HG02885 (cell line): ENCODE data around the gene MRLN.
"Not testable (repeated sequence)": the region's sequence is repeated elsewhere in the genome, so short reads cannot be mapped to it uniquely, and the experiment has no call there.

Experiments
- ATAC-seq: cut with Tn5 transposase; IDR thresholded peaks from one replicate; pipeline ENCODE4 v1.9.1; 2021; ENCODE audit warnings: mild to moderate bottlenecking; ENCODE audit not compliant: unreplicated experiment, poor library complexity

The MRLN gene

GRCh38 chr10:59753267-59753666 lies at the start of gene MRLN:
TSS of gene MRLN (minus strand) at chr10:59753455.
- no peak for ATAC-seq

- ATAC-seq, result no peak
Measured at GRCh38 chr10:59801171-59801570, 47.9 kb upstream of the MRLN start.

- no peak for ATAC-seq
Measured at GRCh38 chr10:59799421-59799820, 46.2 kb upstream of the MRLN start.

GRCh38 chr10:59793919-59794318 lies 40.7 kb upstream of the MRLN start:
- no peak for ATAC-seq

- ATAC-seq, result no peak
Measured at GRCh38 chr10:59792812-59793211, 39.6 kb upstream of the MRLN start.

- ATAC-seq, result no peak
Measured at GRCh38 chr10:59791601-59792000, 38.3 kb upstream of the MRLN start.

- not testable (repeated sequence) for ATAC-seq
Measured at GRCh38 chr10:59790080-59790479, 36.8 kb upstream of the MRLN start.

- ATAC-seq, result not testable (repeated sequence)
Measured at GRCh38 chr10:59788914-59789313, 35.7 kb upstream of the MRLN start.

- ATAC-seq, result not testable (repeated sequence)
Measured at GRCh38 chr10:59787032-59787431, 33.8 kb upstream of the MRLN start.

- not testable (repeated sequence) for ATAC-seq
Measured at GRCh38 chr10:59785476-59785875, 32.2 kb upstream of the MRLN start.

GRCh38 chr10:59781511-59781910 lies 28.3 kb upstream of the MRLN start:
- ATAC-seq, result no peak

GRCh38 chr10:59779756-59780533 lies 26.7 kb upstream of the MRLN start:
- no peak for ATAC-seq

- no peak for ATAC-seq
Measured at GRCh38 chr10:59774451-59774850, 21.2 kb upstream of the MRLN start.

- no peak for ATAC-seq
Measured at GRCh38 chr10:59773088-59773487, 19.8 kb upstream of the MRLN start.

GRCh38 chr10:59771162-59771807 lies 18.0 kb upstream of the MRLN start:
- no peak for ATAC-seq

- no peak for ATAC-seq
Measured at GRCh38 chr10:59770689-59771088, 17.4 kb upstream of the MRLN start.

GRCh38 chr10:59762505-59762904 lies 9.2 kb upstream of the MRLN start:
- ATAC-seq, result no peak

- ATAC-seq, result no peak
Measured at GRCh38 chr10:59757966-59758365, 4.7 kb upstream of the MRLN start.

- ATAC-seq, result no peak
Measured at GRCh38 chr10:59754951-59755350, 1.7 kb upstream of the MRLN start.

- ATAC-seq, result no peak
Measured at GRCh38 chr10:59752278-59752940, 846 bp downstream of the MRLN start.
